ENCODE measurements around the gene UBR2.
"Not testable (repeated sequence)": the region's sequence is repeated elsewhere in the genome, so short reads cannot be mapped to it uniquely, and the experiment has no call there.

The UBR2 gene

GRCh38 chr6:42539135-42539534 is 24.7 kb upstream of the UBR2 start:
- no peak for TF ChIP-seq ZNF274 (IDR thresholded peaks at IDR 0.05; ENCODE audit: low read depth, low read length)

GRCh38 chr6:42545226-42545773 is 18.5 kb upstream of the UBR2 start:
- TF ChIP-seq ZNF274 (IDR thresholded peaks at IDR 0.05; ENCODE audit: low read depth, low read length): no peak
- no peak overlapping the region for H3K4me3 ChIP-seq (ENCODE audit: low read length)

More at GRCh38 chr6:42539135-42539534, 24.7 kb upstream of the UBR2 start:
- H3K4me3 ChIP-seq (ENCODE audit: low read length): no peak overlapping the region

- TF ChIP-seq ZNF274 (IDR thresholded peaks at IDR 0.05; ENCODE audit: low read depth, low read length): no peak
- H3K4me3 ChIP-seq (ENCODE audit: low read length): peak overlapping the region; percentile 37; the same call in 1 of the 2 replicates
Observed at GRCh38 chr6:42547407-42548329, 16.2 kb upstream of the UBR2 start.

- no peak overlapping the region for H3K4me3 ChIP-seq (ENCODE audit: low read length)
- TF ChIP-seq ZNF274 (IDR thresholded peaks at IDR 0.05; ENCODE audit: low read depth, low read length): no peak
Observed at GRCh38 chr6:42550277-42550676, 13.6 kb upstream of the UBR2 start.

- no peak overlapping the region for H3K4me3 ChIP-seq (ENCODE audit: low read length)
- no peak for TF ChIP-seq ZNF274 (IDR thresholded peaks at IDR 0.05; ENCODE audit: low read depth, low read length)
Observed at GRCh38 chr6:42551217-42551616, 12.6 kb upstream of the UBR2 start.

- TF ChIP-seq ZNF274 (IDR thresholded peaks at IDR 0.05; ENCODE audit: low read depth, low read length): no peak
- no peak overlapping the region for H3K4me3 ChIP-seq (ENCODE audit: low read length)
Observed at GRCh38 chr6:42552380-42552779, 11.4 kb upstream of the UBR2 start.

GRCh38 chr6:42555477-42556457 is 8.1 kb upstream of the UBR2 start:
- TF ChIP-seq ZNF274 (IDR thresholded peaks at IDR 0.05; ENCODE audit: low read depth, low read length): no peak
- H3K4me3 ChIP-seq (ENCODE audit: low read length): no peak overlapping the region

GRCh38 chr6:42556462-42556861 is 7.4 kb upstream of the UBR2 start:
- no peak for TF ChIP-seq ZNF274 (IDR thresholded peaks at IDR 0.05; ENCODE audit: low read depth, low read length)
- no peak overlapping the region for H3K4me3 ChIP-seq (ENCODE audit: low read length)

GRCh38 chr6:42559276-42559675 is 4.6 kb upstream of the UBR2 start:
- H3K4me3 ChIP-seq (ENCODE audit: low read length): not testable (repeated sequence)

GRCh38 chr6:42561986-42562385 is 1.8 kb upstream of the UBR2 start:
- TF ChIP-seq ZNF274 (IDR thresholded peaks at IDR 0.05; ENCODE audit: low read depth, low read length): no peak
- H3K4me3 ChIP-seq (ENCODE audit: low read length): no peak overlapping the region

GRCh38 chr6:42562788-42563405 is 932 bp upstream of the UBR2 start:
- no peak for TF ChIP-seq ZNF274 (IDR thresholded peaks at IDR 0.05; ENCODE audit: low read depth, low read length)
- no peak overlapping the region for H3K4me3 ChIP-seq (ENCODE audit: low read length)

GRCh38 chr6:42564506-42564825 is 637 bp downstream of the UBR2 start:
- no peak for TF ChIP-seq ZNF274 (IDR thresholded peaks at IDR 0.05; ENCODE audit: low read depth, low read length)
- H3K4me3 ChIP-seq (ENCODE audit: low read length): peak overlapping the region; percentile 71

- TF ChIP-seq ZNF274 (IDR thresholded peaks at IDR 0.05; ENCODE audit: low read depth, low read length): no peak
- H3K4me3 ChIP-seq (ENCODE audit: low read length): peak overlapping the region; percentile 71
Observed at GRCh38 chr6:42565823-42566613, 2.2 kb downstream of the UBR2 start.
